DND-41 (cell line): ENCODE results near the gene WAPL.
A peak's percentile ranks its signal among the peaks of the same experiment; 100 is the strongest.

Experiments used
- CTCF ChIP-seq: IDR thresholded peaks from 2 replicates; pipeline ENCODE4 v1.5.1; 2012; ENCODE audit warnings: borderline replicate concordance, low read length, moderate library complexity, mild to moderate bottlenecking; ENCODE audit not compliant: poor library complexity, severe bottlenecking; ENCODE audit errors: extremely low read depth
- EZH2 ChIP-seq: IDR thresholded peaks from 3 replicates; pipeline ENCODE4 v1.6.1; 2012; ENCODE audit warnings: borderline replicate concordance, low read depth, mild to moderate bottlenecking, moderate library complexity, low read length, inconsistent platforms; ENCODE audit not compliant: severe bottlenecking

GRCh38 chr10:86387178-86387794 lies 134.3 kb downstream of the WAPL start:
- TF ChIP-seq EZH2 (no peak), CTCF (peak; percentile 9)
